GM12878 (cell line): ENCODE data around the gene TCERG1L. TPM values are rescaled to one million over a fixed set of nuclear protein-coding genes. Genes with fewer than 3 reads are reported as not detected.

Experiments used
- ATAC-seq: fragments of 200-7000 bp; cut with Tn5 transposase; 3 replicates; pipeline ENCODE4 v1.9.1; 2020; ENCODE audit warnings: mild to moderate bottlenecking, moderate library complexity
- BruUV-seq: library from RNA; stranded (reverse); fragments of 400-500 nt; replicated peaks from 2 replicates; lab custom pipeline; 2021; lab: Mats Ljungman, UMichigan
- CTCF ChIA-PET: fragments of 300-600 bp; sonication (Branson Sonifier 250); formaldehyde crosslinking; extraction: SDS; loops from one replicate; lab custom pipeline; 2021; ENCODE audit warnings: inconsistent platforms; lab: Yijun Ruan, JAX
- POLR2A ChIA-PET: fragments of 350-600 bp; formaldehyde crosslinking; extraction: SDS; loops from one replicate; lab custom pipeline; 2021; ENCODE audit warnings: inconsistent platforms; lab: Charles Lee
- RAD21 ChIA-PET: fragments of 300-600 bp; sonication (Branson Sonifier 250); formaldehyde crosslinking; loops from one replicate; lab custom pipeline; 2023; ENCODE audit warnings: antibody characterized with exemption; ENCODE audit not compliant: unreplicated experiment; lab: Charles Lee
- SMC1A ChIA-PET: fragments of 300-600 bp; sonication (Branson Sonifier 250); formaldehyde crosslinking; loops from one replicate; lab custom pipeline; 2023; ENCODE audit not compliant: unreplicated experiment, uncharacterized antibody; lab: Charles Lee
- DNase-seq: peaks from one replicate; pipeline ENCODE4 v3.0.0-alpha.2; 2011; ENCODE audit warnings: low read depth, low spot score
- FAIRE-seq: peaks from 3 replicates; lab custom pipeline; 2011; peaks lifted over from hg19 to GRCh38; lab: Jason Lieb, UNC
- H2AFZ ChIP-seq: 2 replicates; pipeline ENCODE4 v1.6.0; 2011; ENCODE audit warnings: low read depth, low read length, control low read depth; ENCODE audit not compliant: control insufficient read depth
- H3K27ac ChIP-seq: 2 replicates; pipeline ENCODE4 v1.5.1; 2011; ENCODE audit warnings: control low read depth; ENCODE audit not compliant: control insufficient read depth, insufficient read depth
- H3K27me3 ChIP-seq, 2 experiments: replicated peaks in 1 of 2; 2 replicates each; pipeline versions ENCODE4 v1.6.0 to v1.6.1; 2011; ENCODE audit warnings: low read length in 1 of 2; ENCODE audit not compliant: control insufficient read depth in 2 of 2, insufficient read depth in 2 of 2
- H3K36me3 ChIP-seq, 2 experiments: 2 replicates each; pipeline ENCODE4 v1.5.1; 2011; ENCODE audit warnings: low read length in 1 of 2; ENCODE audit not compliant: control insufficient read depth in 2 of 2, insufficient read depth in 2 of 2
- H3K4me1 ChIP-seq: 2 replicates; pipeline ENCODE4 v1.6.1; 2011; ENCODE audit warnings: mild to moderate bottlenecking, low read length, moderate library complexity, mixed read lengths; ENCODE audit not compliant: control insufficient read depth, insufficient read depth
- H3K4me2 ChIP-seq: 2 replicates; pipeline ENCODE4 v1.6.0; 2011; ENCODE audit warnings: control low read depth; ENCODE audit not compliant: control insufficient read depth, insufficient read depth
- H3K4me3 ChIP-seq: fragments of 200-600 bp; sonication (generic); 2 replicates; pipeline ENCODE4 v1.5.1; 2016
- H3K79me2 ChIP-seq: 2 replicates; pipeline ENCODE4 v1.6.0; 2011; ENCODE audit warnings: low read length; ENCODE audit not compliant: control insufficient read depth, insufficient read depth
- H3K9ac ChIP-seq: 2 replicates; pipeline ENCODE4 v1.8.0; 2011; ENCODE audit warnings: low read length, control low read depth, mixed read lengths; ENCODE audit not compliant: control insufficient read depth, insufficient read depth
- H3K9me3 ChIP-seq: replicated peaks from 3 replicates; pipeline ENCODE4 v1.5.1; 2011; ENCODE audit warnings: mild to moderate bottlenecking, low read length; ENCODE audit not compliant: control insufficient read depth, insufficient read depth
- H4K20me1 ChIP-seq: 2 replicates; pipeline ENCODE4 v1.6.0; 2011; ENCODE audit not compliant: control insufficient read depth, insufficient read depth
- ASH2L ChIP-seq: fragments of 300-600, 200-600 bp; sonication (generic); IDR thresholded peaks from 2 replicates; pipeline ENCODE4 v1.6.1; 2017; ENCODE audit warnings: low read depth, mild to moderate bottlenecking, borderline replicate concordance
- ATF7 ChIP-seq: fragments of 450-650 bp; IDR thresholded peaks from 2 replicates; pipeline ENCODE4 v1.6.1; 2016; ENCODE audit warnings: low read depth, mild to moderate bottlenecking
- EZH2 ChIP-seq: IDR thresholded peaks from 2 replicates; pipeline ENCODE4 v1.6.1; 2012; ENCODE audit warnings: low read depth, mild to moderate bottlenecking, control low read depth, inconsistent platforms, low read length, borderline replicate concordance; ENCODE audit not compliant: control insufficient read depth
- KAT2A ChIP-seq: conservative IDR thresholded peaks from 2 replicates; pipeline ENCODE4 v1.6.1; 2011; ENCODE audit warnings: low read depth, low read length; ENCODE audit not compliant: control insufficient read depth
- MLLT1 ChIP-seq: fragments of 450-650 bp; IDR thresholded peaks from 2 replicates; pipeline ENCODE4 v1.6.1; 2016; ENCODE audit warnings: mild to moderate bottlenecking
- SUZ12 ChIP-seq: fragments of 200-600 bp; sonication (generic); IDR thresholded peaks from one replicate; pipeline ENCODE4 v1.6.1; 2018; ENCODE audit warnings: antibody characterized with exemption, mild to moderate bottlenecking; ENCODE audit not compliant: unreplicated experiment
- ZBTB11 ChIP-seq: fragments of 450-650 bp; formaldehyde crosslinking; IDR thresholded peaks from 2 replicates; pipeline ENCODE4 v1.5.0; 2022; ENCODE audit warnings: mild to moderate bottlenecking, missing genetic modification characterization
- ZSCAN29 ChIP-seq: fragments of 450-650 bp; IDR thresholded peaks from 2 replicates; pipeline ENCODE4 v1.6.1; 2017; ENCODE audit warnings: mild to moderate bottlenecking, moderate library complexity
- WGBS: methylation state at CpG from one replicate; pipeline ENCODE4 v1.1.6; 2016; ENCODE audit warnings: low lambda C conversion rate; ENCODE audit not compliant: insufficient replicate concordance, insufficient coverage; ENCODE audit errors: missing lambda C conversion rate; 5-methylcytosine and 5-hydroxymethylcytosine counted together
- in situ Hi-C: fragments of 300-500 bp; cut with MboI; formaldehyde crosslinking; loops from 9 replicates; pipeline ENCODE4 v1.14.3; 2018; ENCODE audit warnings: mixed read lengths
- intact Hi-C: fragments of 100-400 bp; cut with micrococcal nuclease; formaldehyde crosslinking; loops from one replicate; pipeline ENCODE4 v1.14.2; 2022; ENCODE audit not compliant: unreplicated experiment
- polyA plus RNA-seq, 11 experiments: library from polyadenylated mRNA; depleted of rRNA in 4 of 11; unstranded in 6 of 11; stranded (reverse) in 5 of 11; fragments of >200 nt; fragmentation: Nextera tagmentation in 4 of 11; fragmentation: Illumina TruSeq in 1 of 11; extraction: Ambion mirVana in 4 of 11; extraction: Trizol in 1 of 11; gene quantifications; 1 replicate in 1 of 11; 2 replicates in 10 of 11; pipeline versions ENCODE4 v1.2.1 to v1.2.3, GENCODE V29; 2011 to 2016; ENCODE audit warnings: inconsistent platforms in 2 of 11, missing spikeins in 2 of 11, low read depth in 1 of 11
- total RNA-seq, 4 experiments: library from RNA; depleted of rRNA in 3 of 4; stranded (reverse); fragments of >200 nt in 3 of 4; fragmentation: Illumina TruSeq in 1 of 4; extraction: Trizol in 1 of 4; gene quantifications; 2 replicates each; pipeline versions ENCODE4 v1.2.1 to v1.2.3, GENCODE V29; 2013 to 2021

The TCERG1L gene
- total and polyA plus RNA-seq, 10 of the 15 experiments (the other 5 are each of a cell fraction or from before 2014, with no cell fraction given), result not detected

- no peak for FAIRE-seq
- intact Hi-C loops (no loop called here), in situ Hi-C loops (no loop called here)
- Histone ChIP-seq H3K27me3 (no peaks in the 10 kb centered on the region), H3K4me3 (no peak overlapping the region), H2AFZ (no peak overlapping the region), H3K9me3 (no peaks in the 10 kb centered on the region; the same call in 2 of the 3 replicates), H3K4me2 (no peak overlapping the region), H3K27ac (no peak overlapping the region), H3K4me1 (no peaks in the 10 kb centered on the region), H3K36me3 (no peaks in the 10 kb centered on the region), H3K79me2 (no peaks in the 10 kb centered on the region), H3K9ac (no peak overlapping the region), H4K20me1 (no peaks in the 10 kb centered on the region)
- RAD21 ChIA-PET, result no interaction called here
- TF ChIP-seq ZBTB11 (CRISPR knock-in tag) (no peak), MLLT1 (no peak), SUZ12 (no peak), EZH2 (no peak), ASH2L (no peak), ATF7 (no peak), ZSCAN29 (no peak), KAT2A (no peak)
- CTCF ChIA-PET, result no interaction called here
- SMC1A ChIA-PET, result no interaction called here
- DNase-seq, result no peak
- BruUV-seq, result no TSS peak
- ATAC-seq, result no peak
- 25% methylated on average over 3 of the region's 3 CpGs for WGBS
- POLR2A ChIA-PET, result no interaction called here
These were observed 11.0 kb downstream of the TCERG1L start for GRCh38 chr10:131300508-131300907.
